ENCODE measurements around the gene POC1A. TPM values are rescaled to one million over a fixed set of nuclear protein-coding genes. Genes with fewer than 3 reads are reported as not detected.

Gene POC1A
- total and polyA plus RNA-seq, 2 of the 8 experiments (the other 6 are each of a cell fraction or from before 2014, with no cell fraction given): 35.7 to 39.2 TPM

DNA sequence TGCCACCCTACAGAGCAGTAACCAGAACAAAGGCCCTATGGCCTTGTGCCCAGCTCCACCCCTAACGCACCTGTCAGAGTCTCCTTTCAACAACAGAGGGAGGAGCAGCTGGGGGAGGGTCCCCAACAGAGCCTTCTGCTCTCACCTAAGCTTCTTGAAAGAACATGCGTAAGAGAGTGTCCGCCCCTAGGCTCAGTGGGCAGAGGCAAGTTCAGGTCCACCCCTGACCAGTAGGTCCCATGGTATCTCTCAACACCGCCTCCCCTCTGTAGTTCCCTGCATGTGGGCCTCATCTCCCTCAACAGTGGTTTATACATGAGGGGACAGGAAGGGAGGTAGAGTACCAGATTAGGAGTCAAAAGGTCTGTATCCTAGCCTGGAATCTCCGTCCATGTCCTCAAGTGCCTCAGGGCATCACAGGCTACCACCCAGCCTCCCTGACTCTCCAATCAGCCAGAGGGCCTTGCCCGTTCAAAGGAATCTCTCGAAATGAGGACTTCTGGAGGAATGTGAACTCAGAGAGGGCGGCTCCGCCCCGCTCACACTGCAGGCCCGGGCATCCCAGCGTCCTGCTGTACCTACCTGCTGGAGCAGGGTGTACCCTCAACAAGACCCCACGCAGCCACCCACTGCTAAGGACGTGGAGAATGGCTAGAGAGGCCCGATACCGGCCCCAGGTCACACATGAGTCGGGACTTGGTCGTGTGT lies 680 bp downstream of the POC1A start (continued):
- TF ChIP-seq FOSL1 (IDR thresholded peaks at IDR 0.05; ENCODE audit: insufficient read depth, low read depth, low read length) (no peak), NANOG (IDR thresholded peaks at IDR 0.05; ENCODE audit: insufficient read depth, low read depth, low read length, poor library complexity, severe bottlenecking) (no peak), CBX5 (IDR thresholded peaks at IDR 0.05; ENCODE audit: low read depth, low read length) (no peak), RNF2 (IDR thresholded peaks at IDR 0.05; ENCODE audit: borderline replicate concordance, low read depth, low read length, missing control alignments, poor library complexity, severe bottlenecking) (no peak), RXRA (IDR thresholded peaks at IDR 0.05; ENCODE audit: insufficient read depth, low read depth, low read length) (no peak), BACH1 (IDR thresholded peaks at IDR 0.05; ENCODE audit: low read length) (no peak), POU5F1 (IDR thresholded peaks at IDR 0.05; ENCODE audit: low read depth, low read length) (no peak), PHF8 (conservative IDR thresholded peaks at IDR 0.05; ENCODE audit: low read depth, low read length) (no peak), SRF (IDR thresholded peaks at IDR 0.05; ENCODE audit: low read depth, low read length) (no peak), POLR2A (IDR thresholded peaks at IDR 0.05; ENCODE audit: control extremely low read depth in 1 of 2, low read depth in 2 of 2, low read length in 2 of 2) (0 out of 3 replicates have a peak, but pooled peaks of 1 of the 2 experiments have one; percentile 10), MAFK (IDR thresholded peaks at IDR 0.05; ENCODE audit: low read depth, low read length) (no peak), SIX5 (IDR thresholded peaks at IDR 0.05; ENCODE audit: low read depth, low read length) (no peak), BRCA1 (IDR thresholded peaks at IDR 0.05; ENCODE audit: low read depth, low read length) (no peak), CTBP2 (IDR thresholded peaks at IDR 0.05; ENCODE audit: borderline replicate concordance, insufficient read depth, insufficient read length, low read length) (no peak), SIN3A (conservative IDR thresholded peaks at IDR 0.05 in 1 of 2, IDR thresholded peaks at IDR 0.05 in 1 of 2; ENCODE audit: low read depth in 1 of 2, low read length in 2 of 2) (peak; percentile 82 to 84; a peak in 3 of 4 replicates), NRF1 (IDR thresholded peaks at IDR 0.05; ENCODE audit: low read depth, low read length) (no peak), TEAD4 (IDR thresholded peaks at IDR 0.05; ENCODE audit: low read depth, low read length) (peak; percentile 20; the same call in 1 of the 2 replicates), EP300 (IDR thresholded peaks at IDR 0.05; ENCODE audit: borderline replicate concordance in 1 of 2, low read depth in 2 of 2, low read length in 2 of 2) (no peak), ASH2L (IDR thresholded peaks at IDR 0.05; ENCODE audit: low read length) (no peak), TAF1 (IDR thresholded peaks at IDR 0.05; ENCODE audit: low read depth, low read length) (no peak)
- TF ChIP-seq, protein P1, sequence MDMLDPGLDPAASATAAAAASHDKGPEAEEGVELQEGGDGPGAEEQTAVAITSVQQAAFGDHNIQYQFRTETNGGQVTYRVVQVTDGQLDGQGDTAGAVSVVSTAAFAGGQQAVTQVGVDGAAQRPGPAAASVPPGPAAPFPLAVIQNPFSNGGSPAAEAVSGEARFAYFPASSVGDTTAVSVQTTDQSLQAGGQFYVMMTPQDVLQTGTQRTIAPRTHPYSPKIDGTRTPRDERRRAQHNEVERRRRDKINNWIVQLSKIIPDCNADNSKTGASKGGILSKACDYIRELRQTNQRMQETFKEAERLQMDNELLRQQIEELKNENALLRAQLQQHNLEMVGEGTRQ (IDR thresholded peaks at IDR 0.05; ENCODE audit: low read length): no peak

Measured in H1 (cell line).